ENCODE results near the gene FBXO33.
"Not testable (repeated sequence)": the region's sequence is repeated elsewhere in the genome, so short reads cannot be mapped to it uniquely, and the experiment has no call there.

FBXO33 gene

DNA sequence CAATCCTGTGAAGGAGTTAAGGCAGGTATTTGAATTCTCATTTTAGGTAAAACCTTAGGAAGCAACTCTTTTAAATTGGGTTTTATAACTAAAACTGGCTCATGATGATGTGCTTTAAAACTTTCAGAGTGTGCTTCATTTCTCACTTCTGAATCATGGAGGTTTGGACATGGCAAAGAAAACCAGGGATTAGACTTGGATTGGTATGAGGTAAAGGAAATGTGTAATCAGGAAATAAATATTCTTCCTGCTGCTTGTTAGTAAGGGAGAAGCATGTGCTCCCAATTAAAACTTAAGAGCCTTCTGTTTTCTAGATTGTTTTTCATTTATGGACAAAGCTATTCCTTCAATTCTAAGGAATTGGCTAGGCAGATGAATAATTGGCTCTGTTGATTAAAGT lies 57.4 kb downstream of the FBXO33 start:
- Mint-ChIP-seq H3K27me3 (no peaks in the 10 kb centered on the region), H3K36me3 (peaks cover 14% of the 10 kb centered on the region), H3K27ac (no peak overlapping the region), H3K4me1 (no peaks in the 10 kb centered on the region), H3K9me3 (no peaks in the 10 kb centered on the region), H3K4me3 (no peak overlapping the region)
- no peak for ATAC-seq (ENCODE audit: low read depth)
- DNase-seq (ENCODE audit: low spot score in 2 of 2): no peak

DNA sequence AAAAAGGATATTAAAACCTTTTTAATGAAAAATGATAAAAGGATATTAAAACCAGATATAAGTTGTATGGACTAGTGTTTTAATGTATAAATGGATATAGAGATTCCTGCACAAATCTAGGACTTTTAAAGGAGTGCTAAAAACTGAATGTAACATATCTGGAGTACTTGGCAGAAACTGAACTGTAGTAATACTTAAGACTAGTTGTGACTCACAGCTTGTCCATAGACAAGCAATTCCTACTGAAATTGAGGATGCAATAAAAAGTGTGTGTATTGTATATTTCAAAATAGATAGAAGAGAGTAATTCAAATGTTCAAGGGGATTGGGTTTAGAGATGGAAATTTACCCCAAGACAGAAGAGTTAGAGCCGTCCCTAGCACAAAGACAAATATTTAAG lies 59.6 kb downstream of the FBXO33 start:
- no peaks in the 10 kb centered on the region for H3K9me3 Mint-ChIP-seq
- H3K27me3 Mint-ChIP-seq: no peaks in the 10 kb centered on the region

DNA sequence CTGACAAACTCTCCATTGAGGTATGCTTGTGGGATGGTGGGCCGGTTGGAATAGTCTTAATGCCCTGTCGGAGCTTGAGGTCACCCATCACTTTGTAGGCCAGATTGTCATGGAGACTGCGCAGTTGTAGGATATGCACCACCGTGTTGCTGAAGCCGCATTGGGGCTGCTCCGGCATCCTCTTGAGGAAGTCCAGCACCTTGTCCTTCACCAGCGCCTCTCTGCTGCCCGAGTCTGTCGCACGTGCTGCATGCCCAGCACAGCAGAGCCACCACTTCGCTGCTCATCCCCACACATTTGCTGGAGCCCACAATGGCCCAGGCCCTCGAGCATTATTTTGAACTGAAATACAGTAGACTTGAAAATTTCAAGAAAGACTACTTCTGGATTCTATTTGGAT lies 61.8 kb downstream of the FBXO33 start:
- Mint-ChIP-seq H3K9me3 (peaks cover 5% of the 10 kb centered on the region), H3K27me3 (no peaks in the 10 kb centered on the region), H3K4me3 (no peak overlapping the region), H3K36me3 (peaks cover 21% of the 10 kb centered on the region), H3K4me1 (no peaks in the 10 kb centered on the region), H3K27ac (no peak overlapping the region)
- ATAC-seq (ENCODE audit: low read depth) (no peak), DNase-seq (ENCODE audit: low spot score in 2 of 2) (no peak)

More for the DNA sequence above, 59.6 kb downstream of the FBXO33 start:
- Mint-ChIP-seq H3K4me1 (no peaks in the 10 kb centered on the region), H3K27ac (no peak overlapping the region), H3K36me3 (peaks cover 16% of the 10 kb centered on the region), H3K4me3 (no peak overlapping the region)
- ATAC-seq (ENCODE audit: low read depth): no peak
- no peak for DNase-seq (ENCODE audit: low spot score in 2 of 2)

DNA sequence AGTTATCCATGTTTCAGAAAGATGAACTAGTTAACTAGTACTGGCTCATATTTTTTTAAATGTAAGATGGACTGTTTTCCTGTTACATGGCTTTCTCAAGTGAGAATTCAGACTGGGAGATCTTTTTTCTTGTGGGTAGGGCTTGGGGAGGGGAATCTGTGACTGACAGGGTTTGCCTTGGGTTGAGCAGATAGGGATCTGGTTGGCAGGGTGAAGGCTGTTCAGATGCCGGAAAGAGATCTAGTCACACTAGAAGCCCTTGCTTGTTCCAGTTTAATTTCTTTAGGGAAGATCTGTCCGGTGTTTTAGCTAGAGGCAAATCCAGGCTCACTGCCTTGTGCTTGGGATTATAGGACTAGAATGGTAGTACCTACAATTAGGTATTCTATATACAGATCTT lies 63.2 kb downstream of the FBXO33 start:
- peak overlapping the region; percentile 7 for H3K27ac Mint-ChIP-seq
- DNase-seq (ENCODE audit: low spot score in 2 of 2): no peak
- H3K36me3 Mint-ChIP-seq: peaks cover 30% of the 10 kb centered on the region
- H3K27me3 Mint-ChIP-seq: no peaks in the 10 kb centered on the region
- no peak for ATAC-seq (ENCODE audit: low read depth)
- no peaks in the 10 kb centered on the region for H3K4me1 Mint-ChIP-seq
- peaks cover 10% of the 10 kb centered on the region for H3K9me3 Mint-ChIP-seq
- H3K4me3 Mint-ChIP-seq: no peak overlapping the region

DNA sequence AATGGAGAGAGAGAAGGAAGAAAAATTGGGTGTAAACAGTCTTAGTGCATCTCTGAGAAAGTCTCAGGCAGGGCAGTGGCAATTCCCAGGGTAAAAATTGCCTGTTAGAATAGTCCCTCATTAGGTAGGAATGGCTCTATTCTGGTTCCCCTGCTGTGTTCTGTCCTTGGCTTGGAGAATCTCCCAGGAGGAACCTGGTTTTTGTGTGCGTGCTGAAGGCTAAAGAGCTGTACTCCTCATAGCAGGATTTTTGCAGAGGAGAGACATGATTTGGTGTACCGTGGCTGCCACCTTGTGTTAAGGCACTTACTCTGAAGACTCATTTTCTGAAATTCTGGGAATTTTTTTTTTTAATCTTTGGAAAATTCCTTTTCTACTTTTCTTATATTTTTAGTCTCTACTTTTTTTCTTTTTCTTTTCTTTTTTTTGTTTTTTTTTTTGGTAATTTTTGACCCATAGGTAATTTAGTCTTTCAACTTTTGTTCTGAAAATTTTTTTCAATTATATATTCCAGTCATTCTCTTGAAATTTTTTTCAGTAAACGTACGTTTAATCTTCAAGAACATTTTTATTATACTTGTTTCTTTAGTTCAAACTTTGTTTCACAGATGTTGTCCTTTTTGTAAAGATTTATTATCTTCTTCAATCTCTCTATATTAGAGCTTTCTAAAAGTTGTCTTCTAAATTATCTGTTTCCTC lies 63.8 kb downstream of the FBXO33 start:
- no peak overlapping the region for H3K4me3 Mint-ChIP-seq
- H3K27ac Mint-ChIP-seq: peak overlapping the region; percentile 7
- H3K4me1 Mint-ChIP-seq: no peaks in the 10 kb centered on the region
- peaks cover 35% of the 10 kb centered on the region for H3K36me3 Mint-ChIP-seq
- no peaks in the 10 kb centered on the region for H3K27me3 Mint-ChIP-seq
- peaks cover 13% of the 10 kb centered on the region for H3K9me3 Mint-ChIP-seq
- ATAC-seq (ENCODE audit: low read depth) (no peak), DNase-seq (ENCODE audit: low spot score in 2 of 2) (no peak)

DNA sequence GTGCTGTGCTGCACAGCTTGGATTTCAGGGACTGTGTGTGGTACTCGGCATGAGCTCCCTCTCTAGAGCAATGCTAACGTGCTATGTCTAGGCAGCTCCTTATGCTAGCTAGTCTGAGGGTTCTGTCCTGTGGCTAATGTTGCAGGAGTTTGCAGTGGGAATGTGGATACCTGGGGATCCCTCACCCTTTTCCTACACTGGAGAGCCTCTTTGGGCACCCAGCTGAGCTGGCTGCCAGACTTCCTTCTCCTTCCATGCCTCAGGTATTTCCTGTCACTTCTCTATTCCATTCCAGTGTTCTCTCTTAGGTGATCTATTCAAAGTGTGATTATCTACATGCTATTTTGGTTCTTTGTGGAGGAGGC lies 64.9 kb downstream of the FBXO33 start:
- H3K27me3 Mint-ChIP-seq: no peaks in the 10 kb centered on the region
- H3K4me3 Mint-ChIP-seq: no peak overlapping the region
- H3K36me3 Mint-ChIP-seq: peaks cover 37% of the 10 kb centered on the region
- DNase-seq (ENCODE audit: low spot score in 2 of 2) (no peak), ATAC-seq (ENCODE audit: low read depth) (no peak)
- peaks cover 18% of the 10 kb centered on the region for H3K9me3 Mint-ChIP-seq
- no peaks in the 10 kb centered on the region for H3K4me1 Mint-ChIP-seq
- H3K27ac Mint-ChIP-seq: no peak overlapping the region

DNA sequence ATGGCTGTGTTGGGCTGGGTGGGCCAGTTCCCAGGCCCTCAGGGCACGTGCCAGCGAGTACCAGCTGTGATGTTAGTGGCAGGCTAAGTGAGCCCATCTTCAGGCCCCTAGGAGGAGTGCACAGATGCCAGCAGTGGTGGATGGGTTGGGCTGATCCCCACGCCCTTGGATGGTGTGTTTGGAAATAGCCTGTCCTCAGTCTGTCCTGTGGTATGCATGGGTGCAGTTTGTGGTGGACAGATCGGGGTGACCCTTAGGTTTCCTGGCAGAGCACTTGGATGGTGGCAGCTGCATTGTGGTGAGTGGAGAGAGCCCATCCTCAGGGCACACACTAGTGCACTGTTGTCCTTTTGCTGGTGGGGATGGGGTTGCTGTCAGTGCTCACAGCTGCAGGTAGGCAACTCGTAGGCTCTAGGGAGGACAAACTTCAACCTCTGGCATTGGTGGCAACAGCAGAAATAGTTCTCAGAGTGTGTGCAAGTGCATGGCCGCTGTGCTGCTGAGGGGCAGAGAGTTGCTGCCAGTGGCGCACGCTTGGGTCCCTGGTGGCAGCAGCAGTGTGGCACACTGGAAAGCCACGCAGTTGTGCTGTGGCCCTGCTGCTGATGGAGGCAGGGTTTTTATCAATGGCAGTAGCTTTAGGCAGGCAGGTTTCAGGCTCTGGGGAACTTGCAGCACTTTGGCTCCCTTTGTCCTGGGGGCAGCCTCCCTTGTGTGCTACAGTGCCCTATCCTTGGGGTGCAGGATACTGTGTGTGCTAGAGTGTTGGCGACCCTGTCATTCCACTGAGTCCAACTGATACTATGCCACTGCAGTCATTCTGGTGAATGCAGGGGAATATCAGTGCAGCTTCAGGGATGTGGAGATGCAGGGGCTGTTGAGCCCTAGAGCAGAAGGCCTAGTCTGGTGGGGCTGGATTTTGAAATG lies 65.5 kb downstream of the FBXO33 start:
- Mint-ChIP-seq H3K9me3 (peaks cover 18% of the 10 kb centered on the region), H3K4me1 (no peaks in the 10 kb centered on the region), H3K27me3 (no peaks in the 10 kb centered on the region), H3K36me3 (peaks cover 41% of the 10 kb centered on the region), H3K4me3 (no peak overlapping the region), H3K27ac (no peak overlapping the region)
- DNase-seq (ENCODE audit: low spot score in 2 of 2) (no peak), ATAC-seq (ENCODE audit: low read depth) (no peak)

DNA sequence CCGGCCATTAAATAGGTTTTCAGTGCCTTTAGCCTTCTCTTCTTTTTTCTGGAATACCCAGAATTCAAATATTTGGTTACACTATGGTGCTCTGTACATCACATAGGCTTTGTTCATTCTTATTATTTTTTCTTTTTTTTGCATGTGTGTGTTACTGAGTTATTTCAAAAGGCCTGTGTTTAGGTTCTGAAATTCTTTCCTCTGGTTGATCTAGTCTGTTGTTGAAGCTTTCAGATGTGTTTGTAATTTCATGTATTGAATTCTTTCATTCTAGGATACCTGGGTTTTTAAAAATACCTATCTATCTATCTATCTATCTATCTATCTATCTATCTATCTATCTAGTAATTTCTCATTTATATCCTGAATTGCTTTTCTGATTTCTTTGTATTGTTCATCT lies 66.9 kb downstream of the FBXO33 start:
- H3K9me3 Mint-ChIP-seq: peaks cover 20% of the 10 kb centered on the region
- no peak overlapping the region for H3K4me3 Mint-ChIP-seq
- ATAC-seq (ENCODE audit: low read depth) (no peak), DNase-seq (ENCODE audit: low spot score in 2 of 2) (no peak)
- no peak overlapping the region for H3K27ac Mint-ChIP-seq
- H3K27me3 Mint-ChIP-seq: no peaks in the 10 kb centered on the region
- H3K36me3 Mint-ChIP-seq: peaks cover 50% of the 10 kb centered on the region
- H3K4me1 Mint-ChIP-seq: peaks cover 1% of the 10 kb centered on the region

DNA sequence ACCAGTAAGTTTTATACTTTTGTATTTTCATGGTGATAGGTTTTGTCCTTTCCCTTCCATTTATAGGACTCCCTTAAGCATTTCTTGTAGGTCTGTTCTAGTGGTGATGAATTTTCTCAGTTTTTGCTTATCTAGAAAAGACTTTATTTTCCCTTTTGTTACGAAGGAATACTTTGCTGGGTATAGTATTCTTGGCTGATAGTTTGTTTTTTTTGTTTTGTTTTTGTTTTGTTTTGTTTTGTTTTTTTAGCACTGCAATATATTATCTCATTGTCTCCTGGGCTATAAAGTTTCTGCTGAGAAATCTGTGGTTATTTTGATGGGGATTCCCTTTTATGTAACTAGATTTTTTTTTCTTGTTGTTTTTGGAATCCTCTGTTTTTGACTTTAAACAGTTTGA lies 67.7 kb downstream of the FBXO33 start:
- Mint-ChIP-seq H3K4me3 (no peak overlapping the region), H3K4me1 (peaks cover 7% of the 10 kb centered on the region), H3K27me3 (no peaks in the 10 kb centered on the region), H3K36me3 (peaks cover 56% of the 10 kb centered on the region), H3K9me3 (peaks cover 20% of the 10 kb centered on the region), H3K27ac (no peak overlapping the region)
- ATAC-seq (ENCODE audit: low read depth) (no peak), DNase-seq (ENCODE audit: low spot score in 2 of 2) (no peak)

DNA sequence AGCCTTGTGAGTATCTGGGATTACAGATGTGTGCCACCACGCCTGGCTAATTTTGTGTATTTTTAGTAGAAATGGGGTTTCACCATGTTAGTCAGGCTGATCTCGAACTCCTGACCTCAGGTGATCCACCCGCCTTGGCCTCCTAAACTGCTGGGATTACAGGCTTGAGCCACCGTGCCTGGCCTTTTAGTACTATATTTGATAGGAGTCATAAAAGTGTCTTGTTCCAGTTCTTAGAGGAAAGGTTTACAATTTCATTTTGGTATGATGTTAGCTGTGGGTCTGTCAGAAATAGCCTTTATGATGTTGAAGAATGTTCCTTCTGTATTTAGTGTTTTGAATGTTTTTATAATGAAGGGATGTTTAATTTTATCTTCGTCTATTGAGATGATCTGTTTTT lies 70.7 kb downstream of the FBXO33 start:
- not testable (repeated sequence) for ATAC-seq (ENCODE audit: low read depth); H3K27me3 Mint-ChIP-seq; H3K27ac Mint-ChIP-seq; H3K4me1 Mint-ChIP-seq; H3K4me3 Mint-ChIP-seq; DNase-seq (ENCODE audit: low spot score in 2 of 2)
- peaks cover 21% of the 10 kb centered on the region for H3K9me3 Mint-ChIP-seq
- H3K36me3 Mint-ChIP-seq: peaks cover 72% of the 10 kb centered on the region

DNA sequence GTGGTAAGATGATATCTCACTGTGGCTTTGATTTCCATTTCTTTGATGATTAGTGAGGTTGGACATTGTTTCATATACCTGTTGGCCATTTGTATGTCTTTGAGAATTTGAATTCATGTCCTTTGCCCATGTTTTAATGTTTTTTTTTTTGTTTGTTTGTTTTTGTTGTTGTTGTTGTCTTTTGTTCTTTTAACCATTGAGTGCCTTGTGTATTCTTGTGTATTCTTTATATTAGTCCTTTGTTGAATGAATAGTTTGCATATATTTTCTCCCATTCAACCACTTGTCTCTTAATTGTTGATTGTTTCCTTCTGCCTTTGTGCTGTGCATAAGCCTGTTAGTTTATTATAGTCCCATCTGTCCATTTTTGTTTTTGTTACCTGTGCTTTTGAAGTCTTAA lies 71.9 kb downstream of the FBXO33 start:
- Mint-ChIP-seq H3K27ac (no peak overlapping the region), H3K4me3 (no peak overlapping the region), H3K4me1 (peaks cover 10% of the 10 kb centered on the region), H3K27me3 (no peaks in the 10 kb centered on the region), H3K9me3 (peaks cover 18% of the 10 kb centered on the region), H3K36me3 (peaks cover 71% of the 10 kb centered on the region)
- ATAC-seq (ENCODE audit: low read depth): no peak
- DNase-seq (ENCODE audit: low spot score in 2 of 2): no peak

DNA sequence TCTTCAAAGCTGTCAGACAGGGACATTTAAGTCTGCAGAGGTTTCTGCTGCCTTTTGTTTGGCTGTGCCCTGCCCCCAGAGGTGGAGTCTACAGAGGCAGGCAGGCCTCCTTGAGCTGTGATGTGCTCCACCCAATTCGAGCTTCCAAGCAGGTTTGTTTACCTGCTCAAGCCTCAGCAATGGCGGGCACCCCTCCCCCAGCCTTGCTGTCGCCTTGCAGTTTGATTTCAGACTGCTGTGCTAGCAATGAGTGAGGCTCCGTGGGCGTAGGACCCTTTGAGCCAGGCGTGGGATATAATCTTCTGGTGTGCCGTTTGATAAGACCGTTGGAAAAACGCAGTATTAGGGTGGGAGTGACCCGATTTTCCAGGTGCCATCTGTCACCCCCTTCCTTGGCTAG lies 73.2 kb downstream of the FBXO33 start:
- Mint-ChIP-seq H3K9me3 (peaks cover 13% of the 10 kb centered on the region), H3K4me1 (peaks cover 10% of the 10 kb centered on the region)

DNA sequence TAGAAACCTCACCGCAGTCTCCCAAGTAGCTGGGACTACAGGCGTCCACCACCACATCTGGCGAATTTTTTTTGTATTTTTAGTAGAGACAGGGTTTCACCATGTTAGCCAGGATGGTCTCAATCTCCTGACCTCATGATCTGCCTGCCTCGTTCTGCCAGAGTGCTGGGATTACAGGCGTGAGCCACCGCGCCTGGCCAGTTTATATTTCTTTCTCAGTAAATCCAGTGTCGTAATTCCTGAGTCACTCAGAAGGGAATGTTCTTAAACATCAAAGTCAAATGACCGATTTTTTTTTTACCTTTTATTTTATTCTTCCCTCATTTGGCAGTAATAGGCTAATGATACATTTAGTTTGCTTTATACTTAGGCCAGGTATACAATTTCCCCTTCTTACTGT lies 80.5 kb downstream of the FBXO33 start:
- peaks cover 50% of the 10 kb centered on the region for H3K36me3 Mint-ChIP-seq
- H3K4me1 Mint-ChIP-seq: peaks cover 3% of the 10 kb centered on the region
- no peak for ATAC-seq (ENCODE audit: low read depth)
- no peaks in the 10 kb centered on the region for H3K27me3 Mint-ChIP-seq
- no peak for DNase-seq (ENCODE audit: low spot score in 2 of 2)
- H3K27ac Mint-ChIP-seq: no peak overlapping the region
- H3K9me3 Mint-ChIP-seq: peaks cover 6% of the 10 kb centered on the region
- no peak overlapping the region for H3K4me3 Mint-ChIP-seq

More for the DNA sequence above, 73.2 kb downstream of the FBXO33 start:
- not testable (repeated sequence) for H3K27me3 Mint-ChIP-seq; DNase-seq (ENCODE audit: low spot score in 2 of 2); H3K27ac Mint-ChIP-seq; ATAC-seq (ENCODE audit: low read depth); H3K4me3 Mint-ChIP-seq
- peaks cover 67% of the 10 kb centered on the region for H3K36me3 Mint-ChIP-seq

DNA sequence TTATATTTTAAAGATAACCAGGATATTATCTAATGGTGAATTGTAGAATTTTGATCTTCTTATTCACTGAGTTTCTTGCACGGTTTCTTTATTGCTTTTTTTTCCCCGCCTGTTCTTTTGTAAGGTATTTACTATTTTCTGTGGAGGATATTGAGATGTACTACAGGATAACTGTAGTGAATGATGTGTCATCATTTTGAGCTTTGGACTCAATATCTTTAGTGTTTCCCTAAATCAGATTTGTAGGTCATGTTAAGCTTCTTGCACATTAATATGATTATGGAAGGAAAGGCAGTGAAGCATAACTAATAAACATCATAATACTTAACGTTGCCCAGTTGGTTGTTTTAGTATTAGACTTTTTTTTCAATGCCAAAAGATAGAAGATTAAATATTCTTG lies 81.4 kb downstream of the FBXO33 start:
- no peak overlapping the region for H3K4me3 Mint-ChIP-seq
- H3K9me3 Mint-ChIP-seq: peaks cover 4% of the 10 kb centered on the region
- H3K27me3 Mint-ChIP-seq: no peaks in the 10 kb centered on the region
- peaks cover 47% of the 10 kb centered on the region for H3K36me3 Mint-ChIP-seq
- no peak overlapping the region for H3K27ac Mint-ChIP-seq
- H3K4me1 Mint-ChIP-seq: no peaks in the 10 kb centered on the region
- no peak for DNase-seq (ENCODE audit: low spot score in 2 of 2)
- ATAC-seq (ENCODE audit: low read depth): no peak

Data from memory B cell (primary cell).